Memory B cell (primary cell): ENCODE data around the gene ERO1B.

ENCODE experiments used
- ATAC-seq: fragments of 150-1000 bp; cut with Tn5 transposase; 2 replicates; pipeline ENCODE4 v1.10.0; 2021; ENCODE audit warnings: low read depth, mild to moderate bottlenecking, moderate library complexity
- DNase-seq, 2 donors: peaks; one replicate each; pipeline ENCODE4 v3.0.0; 2022; ENCODE audit warnings: low spot score in 2 of 2
- H3K27ac Mint-ChIP-seq: one replicate; pipeline ENCODE4 v1.8.0; 2022; ENCODE audit warnings: mild to moderate bottlenecking, moderate library complexity, mixed read lengths
- H3K27me3 Mint-ChIP-seq: one replicate; pipeline ENCODE4 v1.8.0; 2022; ENCODE audit warnings: mixed read lengths
- H3K36me3 Mint-ChIP-seq: one replicate; pipeline ENCODE4 v1.8.0; 2022; ENCODE audit warnings: mild to moderate bottlenecking, mixed read lengths
- H3K4me1 Mint-ChIP-seq: one replicate; pipeline ENCODE4 v1.8.0; 2022; ENCODE audit warnings: mixed read lengths
- H3K4me3 Mint-ChIP-seq: one replicate; pipeline ENCODE4 v1.8.0; 2022; ENCODE audit warnings: mild to moderate bottlenecking, moderate library complexity, mixed read lengths
- H3K9me3 Mint-ChIP-seq: one replicate; pipeline ENCODE4 v1.8.0; 2022; ENCODE audit warnings: mixed read lengths

The ERO1B gene

DNA sequence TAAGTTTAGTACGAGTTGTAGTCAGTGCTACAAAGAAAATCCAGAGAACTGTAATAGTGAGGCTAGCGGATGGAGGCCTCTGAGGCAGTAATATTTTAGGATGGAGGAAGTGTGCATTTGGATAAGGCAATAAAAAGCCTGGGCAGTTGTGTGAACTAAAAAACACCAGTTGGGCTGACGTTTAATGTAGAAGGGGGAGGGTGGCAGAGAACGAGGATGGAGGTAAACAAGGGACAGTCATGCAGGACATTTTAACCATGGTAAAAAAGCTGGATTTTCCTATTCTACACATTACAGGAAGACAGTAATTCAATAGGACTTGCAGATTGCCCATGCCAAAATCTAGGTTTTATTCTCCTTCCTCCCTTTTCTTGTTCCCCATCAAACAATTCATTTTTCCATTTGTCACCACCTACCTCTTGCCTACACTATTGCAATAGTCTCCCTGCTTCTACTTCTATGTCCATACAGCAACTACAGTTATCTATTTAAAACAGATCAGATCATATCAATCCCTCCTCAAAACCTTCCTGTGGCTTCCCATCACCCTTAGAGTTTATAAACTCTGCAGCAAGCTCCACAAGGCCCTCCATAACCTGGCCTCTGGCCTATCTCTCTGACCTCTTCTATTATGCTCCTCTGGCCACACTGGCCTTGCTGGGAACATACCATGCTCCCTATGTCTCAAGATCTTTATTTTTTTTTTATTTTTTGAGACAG, 27.7 kb downstream of the ERO1B start:
- Mint-ChIP-seq H3K4me3 (no peak overlapping the region), H3K9me3 (peaks cover 12% of the 10 kb centered on the region), H3K27me3 (no peaks in the 10 kb centered on the region), H3K27ac (no peak overlapping the region), H3K36me3 (peaks cover 39% of the 10 kb centered on the region), H3K4me1 (peaks cover 2% of the 10 kb centered on the region)
- no peak for DNase-seq
- no peak for ATAC-seq

DNA sequence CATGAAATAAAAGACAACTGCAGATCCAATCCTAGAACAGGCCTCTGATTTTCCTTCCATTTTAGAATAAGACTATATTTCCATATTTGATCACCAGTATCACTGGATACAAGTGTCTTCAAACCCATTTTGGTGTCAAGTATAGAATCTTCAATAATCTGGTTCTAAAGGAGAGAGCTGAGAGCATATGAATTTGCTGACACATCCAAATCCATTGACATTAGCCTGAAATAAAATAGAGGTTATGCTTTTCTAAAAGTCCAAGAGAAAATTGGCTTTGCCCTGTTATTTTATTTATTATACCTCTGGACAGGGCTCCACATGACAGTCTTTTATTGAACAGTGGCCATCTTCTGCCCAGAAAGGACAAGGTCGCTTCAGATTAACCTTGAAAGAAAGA, 28.6 kb downstream of the ERO1B start:
- H3K4me1 Mint-ChIP-seq = peaks cover 2% of the 10 kb centered on the region
- peaks cover 36% of the 10 kb centered on the region for H3K36me3 Mint-ChIP-seq
- H3K27ac Mint-ChIP-seq = no peak overlapping the region
- H3K9me3 Mint-ChIP-seq = peaks cover 8% of the 10 kb centered on the region
- ATAC-seq = no peak
- H3K27me3 Mint-ChIP-seq = no peaks in the 10 kb centered on the region
- no peak for DNase-seq
- H3K4me3 Mint-ChIP-seq = no peak overlapping the region

DNA sequence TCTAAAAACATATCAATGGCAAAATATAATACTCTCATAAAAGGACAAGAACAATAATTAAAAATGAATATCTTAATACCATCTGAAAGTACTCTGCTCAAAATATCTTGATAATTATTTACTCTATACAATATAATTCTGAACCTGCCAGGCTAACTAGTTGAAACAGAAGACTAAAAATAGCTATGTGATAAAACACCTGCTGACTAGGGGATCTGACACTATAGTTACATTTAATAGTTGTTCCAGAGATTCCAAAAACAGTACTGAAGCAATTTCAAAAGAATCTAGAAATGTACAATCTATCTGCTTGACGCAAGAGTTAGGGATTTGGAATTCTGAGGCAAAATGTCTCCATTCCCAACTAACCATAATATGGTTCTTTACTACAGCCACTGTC, 30.2 kb downstream of the ERO1B start:
- no peaks in the 10 kb centered on the region for H3K9me3 Mint-ChIP-seq
- H3K27me3 Mint-ChIP-seq = no peaks in the 10 kb centered on the region
- ATAC-seq (no peak), DNase-seq (no peak)
- H3K27ac Mint-ChIP-seq = no peak overlapping the region
- H3K4me1 Mint-ChIP-seq = peaks cover 2% of the 10 kb centered on the region
- no peak overlapping the region for H3K4me3 Mint-ChIP-seq
- peaks cover 33% of the 10 kb centered on the region for H3K36me3 Mint-ChIP-seq

DNA sequence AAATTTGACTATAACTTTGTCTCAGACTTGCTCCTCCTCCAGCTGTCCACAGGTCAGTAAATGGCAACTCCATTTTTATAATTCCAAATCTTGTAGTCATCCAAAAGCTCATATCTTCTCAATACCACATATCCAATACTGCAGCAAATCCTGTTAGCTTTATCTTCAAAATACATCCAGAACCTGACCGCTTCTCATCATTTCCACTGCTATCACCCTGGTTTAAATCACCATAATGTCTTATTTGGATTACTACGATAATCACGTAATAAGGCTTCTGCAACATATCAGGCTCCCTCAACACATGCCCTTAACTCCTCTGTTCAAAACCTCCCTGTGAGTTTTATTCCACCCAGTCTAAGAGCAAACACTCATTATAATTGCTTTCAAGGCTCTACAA, 34.5 kb downstream of the ERO1B start:
- Mint-ChIP-seq H3K4me3 (no peak overlapping the region), H3K36me3 (peaks cover 26% of the 10 kb centered on the region), H3K9me3 (no peaks in the 10 kb centered on the region), H3K27ac (no peak overlapping the region), H3K4me1 (no peaks in the 10 kb centered on the region), H3K27me3 (no peaks in the 10 kb centered on the region)
- no peak for DNase-seq
- ATAC-seq = no peak

DNA sequence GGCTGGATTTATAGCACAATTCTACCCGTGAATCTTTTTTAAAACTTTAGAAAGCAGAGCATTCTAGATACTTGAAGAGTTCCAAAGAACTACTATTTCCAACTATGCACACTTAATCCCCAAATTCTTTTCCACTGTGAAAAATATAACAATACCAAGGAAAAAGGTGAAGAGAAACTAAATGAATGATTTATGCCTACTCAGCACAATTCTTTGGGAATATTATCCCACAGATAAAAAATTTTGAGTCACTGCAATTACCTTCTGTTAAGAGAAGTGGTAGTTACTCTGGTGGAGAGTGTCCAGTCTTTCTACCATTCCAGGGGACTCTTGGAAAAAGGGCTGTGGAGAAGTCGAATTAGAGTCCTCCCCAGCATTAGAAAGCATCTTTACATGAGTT, 39.2 kb downstream of the ERO1B start:
- ATAC-seq = no peak
- DNase-seq = no peak
- Mint-ChIP-seq H3K4me1 (no peaks in the 10 kb centered on the region), H3K9me3 (no peaks in the 10 kb centered on the region), H3K27me3 (no peaks in the 10 kb centered on the region), H3K27ac (no peak overlapping the region), H3K36me3 (peaks cover 20% of the 10 kb centered on the region), H3K4me3 (no peak overlapping the region)

DNA sequence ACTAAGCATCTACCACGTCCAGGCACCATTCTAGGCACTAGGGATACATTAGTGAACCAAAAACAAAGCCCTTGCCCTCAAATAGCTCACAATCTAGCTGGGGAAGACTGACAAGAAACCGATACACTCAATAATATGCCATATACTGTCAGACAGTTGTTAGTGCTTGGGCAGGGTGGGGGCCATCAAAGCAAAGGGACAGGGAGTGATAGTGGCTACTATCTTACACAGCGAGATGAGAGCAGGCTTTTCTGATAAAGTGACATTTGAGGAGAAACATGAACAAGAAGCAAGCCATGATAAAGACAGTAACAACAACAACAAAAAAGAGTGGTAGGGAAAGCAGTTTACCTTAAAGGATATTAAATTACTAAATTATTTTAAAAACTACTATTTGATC, 41.1 kb downstream of the ERO1B start:
- Mint-ChIP-seq H3K4me3 (no peak overlapping the region), H3K9me3 (no peaks in the 10 kb centered on the region), H3K27me3 (no peaks in the 10 kb centered on the region), H3K27ac (no peak overlapping the region), H3K36me3 (peaks cover 19% of the 10 kb centered on the region), H3K4me1 (no peaks in the 10 kb centered on the region)
- DNase-seq (no peak), ATAC-seq (no peak)

DNA sequence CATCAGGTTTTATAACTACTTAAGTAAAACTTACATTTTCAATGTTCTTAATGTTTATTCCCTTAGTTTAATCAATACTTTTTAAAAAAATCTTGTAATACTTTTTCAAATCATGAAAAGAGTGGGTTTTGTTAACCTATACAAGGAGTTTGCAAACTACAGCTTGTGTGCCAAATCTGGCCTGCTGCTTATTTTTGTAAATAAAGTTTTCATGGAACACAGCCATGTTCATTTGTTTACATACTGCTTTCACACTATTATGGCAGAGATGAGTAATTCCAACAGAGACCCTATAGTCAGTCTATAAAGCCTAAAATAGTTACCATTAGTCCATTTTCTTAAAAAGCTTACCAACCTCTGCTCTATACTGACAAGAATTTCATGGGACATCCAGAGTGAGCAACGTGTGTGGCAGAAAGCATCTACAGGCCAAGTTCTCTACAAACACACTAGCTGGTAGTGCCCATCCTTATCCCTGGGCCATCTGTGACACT, 42.6 kb downstream of the ERO1B start:
- Mint-ChIP-seq H3K27ac (no peak overlapping the region), H3K27me3 (no peaks in the 10 kb centered on the region), H3K4me1 (no peaks in the 10 kb centered on the region), H3K9me3 (no peaks in the 10 kb centered on the region), H3K4me3 (no peak overlapping the region), H3K36me3 (peaks cover 21% of the 10 kb centered on the region)
- no peak for DNase-seq
- no peak for ATAC-seq

DNA sequence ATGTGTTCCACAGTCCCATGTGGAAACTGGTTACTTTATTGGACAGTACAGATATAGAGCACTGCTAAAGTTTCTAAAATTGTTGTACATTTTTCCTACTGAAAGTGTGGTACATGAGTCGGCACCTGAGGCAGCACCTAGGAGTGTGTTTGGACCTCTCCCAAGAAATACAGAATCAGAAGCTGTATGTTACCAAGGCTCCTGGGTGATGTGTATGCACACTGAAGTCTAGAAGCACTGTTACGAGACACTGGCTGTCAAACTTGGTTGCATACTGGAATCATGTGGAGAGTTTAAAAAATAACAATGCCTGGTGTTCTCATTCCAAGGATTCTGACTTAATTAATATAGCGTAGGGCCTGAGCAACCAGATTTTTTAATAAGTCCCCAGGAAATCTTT, 46.6 kb downstream of the ERO1B start:
- H3K4me3 Mint-ChIP-seq = no peak overlapping the region
- peaks cover 16% of the 10 kb centered on the region for H3K36me3 Mint-ChIP-seq
- no peak for ATAC-seq
- H3K4me1 Mint-ChIP-seq = no peaks in the 10 kb centered on the region
- no peak overlapping the region for H3K27ac Mint-ChIP-seq
- no peak for DNase-seq
- H3K9me3 Mint-ChIP-seq = no peaks in the 10 kb centered on the region
- H3K27me3 Mint-ChIP-seq = no peaks in the 10 kb centered on the region

DNA sequence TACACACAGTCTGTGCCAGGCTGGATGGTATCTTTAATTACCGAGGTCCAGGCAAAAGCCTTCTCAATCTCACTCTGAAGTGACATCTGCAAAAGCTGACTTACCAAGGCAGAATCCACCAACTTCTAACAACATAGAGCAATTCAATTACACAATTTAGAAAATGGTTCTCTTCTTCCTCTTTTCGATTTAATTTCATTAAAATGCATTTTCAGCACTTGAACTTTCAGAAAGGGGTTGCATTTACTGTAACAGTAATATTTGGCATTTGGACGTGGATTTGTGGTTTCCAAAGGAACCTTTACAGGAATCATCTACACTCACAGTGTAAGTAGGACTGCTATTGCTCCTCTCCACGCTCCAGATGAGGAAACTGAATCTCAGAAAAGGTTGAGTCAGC, 53.3 kb downstream of the ERO1B start:
- no peaks in the 10 kb centered on the region for H3K4me1 Mint-ChIP-seq
- DNase-seq (no peak), ATAC-seq (no peak)
- H3K36me3 Mint-ChIP-seq = peaks cover 17% of the 10 kb centered on the region
- H3K4me3 Mint-ChIP-seq = no peak overlapping the region
- H3K9me3 Mint-ChIP-seq = no peaks in the 10 kb centered on the region
- no peak overlapping the region for H3K27ac Mint-ChIP-seq
- no peaks in the 10 kb centered on the region for H3K27me3 Mint-ChIP-seq

DNA sequence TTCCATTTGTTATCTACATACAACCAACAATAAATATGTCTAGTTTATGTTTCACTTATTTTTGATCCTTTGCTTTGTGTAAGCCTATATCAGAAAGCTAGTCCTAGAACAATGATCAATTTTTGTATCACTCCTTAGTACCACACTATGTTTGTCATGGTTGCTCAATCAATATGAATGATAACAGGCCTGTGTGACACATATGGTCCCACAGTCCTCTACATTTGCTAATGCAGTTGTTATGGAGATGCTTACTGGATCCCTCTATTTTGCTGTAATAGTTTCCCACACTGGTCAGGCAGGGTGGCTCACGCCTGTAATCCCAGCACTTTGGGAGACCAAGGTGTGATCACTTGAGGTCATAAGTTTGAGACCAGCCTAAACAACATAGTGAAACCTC, 59.1 kb downstream of the ERO1B start:
- Mint-ChIP-seq H3K36me3 (peaks cover 14% of the 10 kb centered on the region), H3K27me3 (no peaks in the 10 kb centered on the region), H3K4me3 (no peak overlapping the region), H3K27ac (no peak overlapping the region), H3K4me1 (no peaks in the 10 kb centered on the region), H3K9me3 (no peaks in the 10 kb centered on the region)
- DNase-seq (no peak), ATAC-seq (no peak)

DNA sequence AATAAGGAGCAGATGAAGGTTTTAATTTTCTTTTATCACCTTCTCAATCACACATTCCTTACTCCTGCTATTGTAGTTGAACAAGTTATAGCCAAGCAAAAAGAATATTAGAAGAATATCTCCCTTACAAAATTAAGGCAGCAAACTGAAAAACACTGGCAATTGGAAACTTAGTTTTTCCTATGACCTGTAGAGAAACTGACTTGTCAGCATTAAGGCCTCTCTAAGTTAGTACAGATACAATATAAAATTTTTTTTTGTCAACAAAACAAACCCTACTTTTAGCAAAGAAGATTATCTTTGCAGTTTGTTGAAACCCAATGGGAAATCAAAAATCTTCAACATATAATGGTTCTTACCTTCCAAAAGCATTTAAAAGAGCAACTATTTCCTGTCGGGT, 61.3 kb downstream of the ERO1B start:
- ATAC-seq = no peak
- H3K4me1 Mint-ChIP-seq = no peaks in the 10 kb centered on the region
- no peaks in the 10 kb centered on the region for H3K27me3 Mint-ChIP-seq
- no peak overlapping the region for H3K27ac Mint-ChIP-seq
- no peak for DNase-seq
- H3K36me3 Mint-ChIP-seq = peaks cover 18% of the 10 kb centered on the region
- no peaks in the 10 kb centered on the region for H3K9me3 Mint-ChIP-seq
- no peak overlapping the region for H3K4me3 Mint-ChIP-seq

DNA sequence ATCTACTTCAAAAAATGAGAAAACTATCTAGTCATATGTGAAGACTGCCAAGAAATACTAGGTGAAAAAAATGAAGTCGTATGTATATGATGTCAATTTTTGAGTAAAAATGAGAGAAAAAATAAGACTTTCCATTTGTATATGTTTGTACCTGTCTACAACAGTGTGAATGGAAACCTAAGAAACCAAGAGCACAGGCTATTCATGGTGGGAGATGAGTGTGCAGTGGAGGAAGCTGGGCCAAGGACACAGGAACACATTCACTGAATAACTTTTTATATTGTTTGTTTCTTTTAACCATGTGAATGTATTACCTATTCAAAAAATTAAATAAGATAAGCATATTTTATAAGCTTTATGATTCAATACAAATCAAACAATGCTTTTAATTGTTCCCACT, 67.0 kb downstream of the ERO1B start:
- no peak for DNase-seq
- no peak overlapping the region for H3K27ac Mint-ChIP-seq

DNA sequence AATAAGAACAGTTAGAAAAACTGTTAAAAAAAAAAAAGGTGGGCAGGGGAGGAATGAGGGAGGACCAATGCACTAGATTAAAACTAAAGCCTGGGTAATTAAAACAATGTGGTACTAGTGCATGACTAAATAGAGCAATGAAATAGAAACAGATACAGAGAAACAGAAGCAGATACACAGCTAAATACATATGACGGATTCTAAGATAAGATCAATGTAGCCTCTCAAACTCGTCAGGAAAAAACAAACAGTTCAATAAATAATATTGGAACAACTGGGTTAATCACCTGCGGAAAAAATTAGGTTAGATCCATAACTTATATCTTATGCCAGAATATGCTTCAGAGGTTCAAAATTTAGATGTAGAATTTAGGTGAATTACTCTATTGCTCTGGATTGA, 68.2 kb downstream of the ERO1B start:
- H3K27ac Mint-ChIP-seq = no peak overlapping the region
- no peaks in the 10 kb centered on the region for H3K27me3 Mint-ChIP-seq
- H3K36me3 Mint-ChIP-seq = peaks cover 23% of the 10 kb centered on the region
- ATAC-seq (no peak), DNase-seq (no peak)
- no peaks in the 10 kb centered on the region for H3K4me1 Mint-ChIP-seq
- H3K9me3 Mint-ChIP-seq = no peaks in the 10 kb centered on the region
- H3K4me3 Mint-ChIP-seq = no peak overlapping the region

More for the DNA sequence above, 67.0 kb downstream of the ERO1B start:
- H3K4me1 Mint-ChIP-seq = no peaks in the 10 kb centered on the region
- no peaks in the 10 kb centered on the region for H3K27me3 Mint-ChIP-seq
- peaks cover 23% of the 10 kb centered on the region for H3K36me3 Mint-ChIP-seq
- H3K9me3 Mint-ChIP-seq = no peaks in the 10 kb centered on the region
- H3K4me3 Mint-ChIP-seq = no peak overlapping the region
- no peak for ATAC-seq

DNA sequence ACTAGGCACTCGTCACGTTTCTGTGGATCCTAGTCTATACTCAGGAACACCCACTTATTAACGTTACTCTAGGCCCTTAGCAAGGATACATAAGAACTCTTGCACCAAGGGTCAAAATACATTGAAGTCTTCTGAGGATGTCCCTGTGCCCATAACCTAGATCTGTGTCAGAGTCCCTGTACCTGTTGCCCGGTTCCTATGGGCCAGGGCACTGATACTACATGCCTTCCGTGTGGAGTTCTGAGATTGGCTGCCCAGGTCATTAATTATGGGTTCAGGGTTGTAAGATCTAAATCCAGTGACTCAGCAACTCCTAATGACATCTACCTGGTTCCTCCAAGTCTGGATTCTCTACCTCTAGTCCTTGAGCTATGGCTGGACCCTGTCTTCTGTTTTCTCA, 69.9 kb downstream of the ERO1B start:
- Mint-ChIP-seq H3K4me1 (no peaks in the 10 kb centered on the region), H3K27me3 (no peaks in the 10 kb centered on the region), H3K9me3 (no peaks in the 10 kb centered on the region), H3K36me3 (peaks cover 23% of the 10 kb centered on the region), H3K4me3 (no peak overlapping the region), H3K27ac (no peak overlapping the region)
- no peak for ATAC-seq
- DNase-seq = no peak

DNA sequence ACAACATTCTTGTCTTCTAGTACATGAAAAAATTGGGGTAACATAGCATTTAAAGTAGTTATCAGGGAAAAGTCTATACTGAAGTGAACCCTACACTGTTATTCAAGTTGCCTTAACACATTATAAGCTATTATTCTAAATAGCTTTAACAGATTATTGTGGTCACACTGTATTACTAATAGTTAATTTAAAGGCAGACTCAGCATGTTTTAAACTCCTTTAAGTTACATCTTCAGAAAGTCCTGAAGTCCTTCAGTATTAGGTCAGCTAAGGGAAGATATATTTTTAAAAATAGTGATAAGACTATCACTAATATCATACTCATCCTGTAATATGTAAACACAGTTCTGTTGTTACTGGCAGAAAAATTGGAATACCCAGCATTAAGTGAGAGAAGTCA, 72.0 kb downstream of the ERO1B start:
- Mint-ChIP-seq H3K36me3 (peaks cover 19% of the 10 kb centered on the region), H3K4me1 (no peaks in the 10 kb centered on the region), H3K4me3 (no peak overlapping the region)

More for the DNA sequence above, 72.0 kb downstream of the ERO1B start:
- H3K9me3 Mint-ChIP-seq = peaks cover 1% of the 10 kb centered on the region
- no peaks in the 10 kb centered on the region for H3K27me3 Mint-ChIP-seq
- H3K27ac Mint-ChIP-seq = no peak overlapping the region
- no peak for ATAC-seq
- no peak for DNase-seq
